Fibroblast of villous mesenchyme (primary cell): ENCODE measurements around the gene ZNF382. TPM values are rescaled to one million over a fixed set of nuclear protein-coding genes. Genes with fewer than 3 reads are reported as not detected.
"Not testable (repeated sequence)": the region's sequence is repeated elsewhere in the genome, so short reads cannot be mapped to it uniquely, and the experiment has no call there.

ENCODE experiments used
- DNase-seq: peaks from one replicate; pipeline ENCODE4 v3.0.0-alpha.2; 2010; ENCODE audit warnings: low read depth
- H3K4me3 ChIP-seq: 2 replicates; pipeline ENCODE4 v1.5.1; 2011; ENCODE audit warnings: low read depth, mild to moderate bottlenecking, low read length
- total RNA-seq: library from RNA; depleted of rRNA; stranded (reverse); fragments of >200 nt; gene quantifications from 2 replicates; pipeline ENCODE4 v1.2.3, GENCODE V29; 2012
- TF ChIP-seq, protein P1 (sequence below): IDR thresholded peaks from 2 replicates; pipeline ENCODE4 v1.5.1; 2012; ENCODE audit warnings: low read depth, mild to moderate bottlenecking, low read length; ENCODE audit not compliant: insufficient read depth

Gene ZNF382
- total RNA-seq, 1 donor: 10.4 TPM

DNA sequence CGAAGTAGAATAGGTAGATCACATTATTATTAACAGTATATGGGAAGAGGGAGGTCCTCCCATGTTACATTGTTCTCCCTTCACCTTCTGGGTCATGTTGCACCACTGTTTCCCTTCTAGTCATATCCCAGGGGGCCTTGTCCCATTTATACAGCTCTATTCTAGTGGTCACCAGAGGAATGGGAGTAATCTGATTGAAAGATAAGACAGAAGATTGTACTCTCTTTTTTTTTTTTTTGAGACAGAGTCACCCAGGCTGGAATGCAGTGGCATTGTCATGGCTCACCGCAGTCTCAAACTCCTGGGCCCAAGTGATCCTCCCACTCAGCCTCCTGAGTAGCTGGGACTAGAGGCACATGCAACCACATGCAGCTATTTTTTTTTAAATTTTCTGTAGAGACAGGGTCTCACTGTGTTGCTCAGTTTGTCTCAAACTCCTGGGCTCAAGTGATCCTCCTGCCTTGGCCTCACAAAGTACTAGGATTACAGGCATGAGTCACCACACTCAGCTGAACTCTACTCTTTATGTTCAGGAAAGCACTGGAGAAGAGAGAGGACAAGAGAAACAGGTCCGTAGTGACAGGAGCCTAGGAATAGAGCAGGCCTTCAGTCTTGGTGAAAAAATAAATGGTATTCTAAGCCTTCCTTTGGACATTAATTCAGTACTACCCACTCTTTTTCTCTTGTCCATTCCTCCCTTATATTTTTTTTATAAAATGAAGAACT is 27.7 kb upstream of the ZNF382 start:
- DNase-seq: no peak
- H3K4me3 ChIP-seq: no peak overlapping the region
- TF ChIP-seq, protein P1, sequence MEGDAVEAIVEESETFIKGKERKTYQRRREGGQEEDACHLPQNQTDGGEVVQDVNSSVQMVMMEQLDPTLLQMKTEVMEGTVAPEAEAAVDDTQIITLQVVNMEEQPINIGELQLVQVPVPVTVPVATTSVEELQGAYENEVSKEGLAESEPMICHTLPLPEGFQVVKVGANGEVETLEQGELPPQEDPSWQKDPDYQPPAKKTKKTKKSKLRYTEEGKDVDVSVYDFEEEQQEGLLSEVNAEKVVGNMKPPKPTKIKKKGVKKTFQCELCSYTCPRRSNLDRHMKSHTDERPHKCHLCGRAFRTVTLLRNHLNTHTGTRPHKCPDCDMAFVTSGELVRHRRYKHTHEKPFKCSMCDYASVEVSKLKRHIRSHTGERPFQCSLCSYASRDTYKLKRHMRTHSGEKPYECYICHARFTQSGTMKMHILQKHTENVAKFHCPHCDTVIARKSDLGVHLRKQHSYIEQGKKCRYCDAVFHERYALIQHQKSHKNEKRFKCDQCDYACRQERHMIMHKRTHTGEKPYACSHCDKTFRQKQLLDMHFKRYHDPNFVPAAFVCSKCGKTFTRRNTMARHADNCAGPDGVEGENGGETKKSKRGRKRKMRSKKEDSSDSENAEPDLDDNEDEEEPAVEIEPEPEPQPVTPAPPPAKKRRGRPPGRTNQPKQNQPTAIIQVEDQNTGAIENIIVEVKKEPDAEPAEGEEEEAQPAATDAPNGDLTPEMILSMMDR: no peak

DNA sequence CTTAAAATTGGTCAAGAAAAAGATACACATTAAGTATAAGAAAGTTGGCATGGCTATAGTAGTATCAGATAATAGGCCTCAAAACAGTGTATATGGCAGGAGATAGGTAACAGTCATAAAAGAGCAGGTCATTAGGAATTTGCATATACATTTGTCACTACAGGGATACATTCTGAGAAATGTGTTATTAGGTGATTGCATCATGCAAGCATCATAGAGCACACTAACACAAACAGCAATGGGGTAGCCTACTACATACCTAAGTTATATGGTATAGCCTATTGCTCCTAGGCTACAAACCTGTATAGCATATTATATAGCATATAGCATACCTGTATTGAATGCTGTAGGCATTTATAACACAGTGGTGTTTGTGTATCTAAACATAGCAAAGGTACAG is 25.9 kb upstream of the ZNF382 start:
- no peak for DNase-seq
- TF ChIP-seq, protein P1: no peak
- no peak overlapping the region for H3K4me3 ChIP-seq

DNA sequence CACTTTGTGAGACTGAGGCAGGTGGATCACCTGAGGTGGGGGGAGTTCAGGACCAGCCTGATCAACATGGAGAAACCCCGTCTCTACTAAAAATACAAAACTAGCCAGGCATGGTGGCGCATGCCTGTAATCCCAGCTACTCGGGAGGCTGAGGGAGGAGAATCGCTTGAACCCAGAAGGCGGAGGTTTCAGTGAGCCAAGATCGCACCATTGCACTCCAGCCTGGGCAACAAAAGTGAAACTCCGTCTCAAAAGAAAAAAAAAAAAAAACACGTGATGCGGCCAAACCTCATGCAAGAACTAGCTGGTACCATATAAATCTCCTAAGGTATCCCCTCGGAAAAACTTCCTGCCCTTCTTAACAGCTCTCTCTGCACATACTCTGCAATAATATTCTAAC is 2.4 kb upstream of the ZNF382 start:
- DNase-seq, H3K4me3 ChIP-seq: not testable (repeated sequence)

DNA sequence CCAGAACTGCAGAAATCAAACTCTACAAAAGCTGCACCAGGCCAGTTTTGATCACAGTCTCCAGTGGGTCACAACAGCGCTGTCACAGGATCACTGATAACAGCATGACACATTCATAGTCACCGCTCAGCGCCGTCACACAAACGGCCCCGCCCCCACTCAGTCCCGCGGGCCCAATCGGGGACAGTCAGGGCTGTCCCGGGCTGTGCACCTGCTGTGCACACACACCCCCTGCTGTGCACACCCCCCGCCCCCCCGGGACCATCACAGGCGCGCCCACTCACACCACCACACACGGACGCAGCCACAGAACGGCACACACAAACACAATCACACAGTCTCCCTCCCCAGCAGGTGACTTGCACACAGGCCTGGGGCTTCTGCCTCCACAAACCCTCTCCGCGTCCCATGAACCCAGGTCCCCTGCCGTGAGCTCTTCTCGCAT is 435 bp upstream of the ZNF382 start:
- peak overlapping the region; percentile 91 for H3K4me3 ChIP-seq
- TF ChIP-seq, protein P1: no peak
- DNase-seq: peak; percentile 21

DNA sequence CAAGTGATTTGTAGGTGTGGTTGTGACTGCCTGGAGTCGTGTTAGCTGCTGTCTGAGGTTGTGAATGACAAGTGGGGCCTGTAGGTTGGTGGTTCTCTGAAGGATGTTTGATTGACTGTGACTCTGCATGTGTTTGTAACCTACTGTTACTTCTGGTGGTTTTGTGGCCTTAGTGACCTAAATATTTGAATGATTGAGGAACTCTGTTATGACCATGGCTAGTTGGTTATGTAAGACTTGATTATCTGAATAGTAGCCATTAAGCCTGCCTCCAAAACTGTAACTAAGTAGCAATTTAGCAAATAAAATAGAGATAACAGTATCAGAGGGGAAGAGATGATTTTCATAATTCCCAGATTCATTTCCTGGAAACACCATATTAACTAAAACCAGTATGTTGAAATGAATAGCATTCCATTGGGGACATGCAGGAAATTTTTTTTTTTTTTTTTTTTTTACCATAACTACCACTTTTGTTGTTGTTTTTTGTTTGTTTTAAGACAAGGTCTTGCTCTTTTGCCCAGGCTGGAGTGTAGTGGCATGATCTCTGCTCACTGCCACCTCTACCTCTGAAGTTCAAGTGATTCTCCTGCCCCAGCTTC is 865 bp downstream of the ZNF382 start:
- peak overlapping the region; percentile 91 for H3K4me3 ChIP-seq
- no peak for DNase-seq
- TF ChIP-seq, protein P1: no peak

DNA sequence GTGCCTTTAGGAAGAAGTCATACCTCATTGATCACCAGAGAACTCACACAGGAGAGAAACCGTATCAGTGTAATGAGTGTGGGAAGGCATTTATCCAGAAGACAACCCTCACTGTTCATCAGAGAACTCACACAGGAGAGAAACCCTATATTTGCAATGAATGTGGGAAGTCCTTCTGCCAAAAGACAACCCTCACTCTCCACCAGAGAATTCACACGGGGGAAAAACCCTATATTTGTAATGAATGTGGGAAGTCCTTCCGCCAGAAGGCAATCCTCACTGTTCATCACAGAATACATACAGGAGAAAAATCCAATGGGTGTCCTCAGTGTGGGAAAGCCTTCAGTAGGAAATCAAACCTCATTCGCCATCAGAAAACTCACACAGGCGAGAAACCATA is 21.9 kb downstream of the ZNF382 start:
- no peak for DNase-seq
- H3K4me3 ChIP-seq: no peak overlapping the region
- TF ChIP-seq, protein P1: no peak

DNA sequence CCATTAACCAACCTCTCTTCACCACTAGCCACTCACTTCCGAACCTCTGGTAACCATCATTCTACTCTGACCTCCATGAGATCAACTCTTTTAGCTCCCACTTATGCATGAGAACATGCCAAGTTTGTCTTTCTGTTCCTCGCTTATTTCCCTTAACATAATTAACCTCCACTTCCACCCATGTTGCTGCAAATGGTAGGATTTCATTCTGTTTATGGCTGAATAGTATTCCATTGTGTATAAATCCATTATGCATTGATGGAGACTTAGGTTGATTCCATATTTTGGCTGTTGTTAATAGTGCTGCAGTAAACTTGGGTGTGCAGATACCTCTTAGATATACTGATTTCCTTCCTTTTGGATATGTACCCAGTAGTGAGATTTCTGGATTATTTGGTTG is 30.2 kb downstream of the ZNF382 start:
- TF ChIP-seq, protein P1: no peak
- no peak for DNase-seq

More for the DNA sequence above, 30.2 kb downstream of the ZNF382 start:
- no peak overlapping the region for H3K4me3 ChIP-seq
